NCI-H1417 treated with DMSO at 0.1 percent for 48 hours (cell line): ENCODE results near the gene PLPPR4.
"Not testable (repeated sequence)": the region's sequence is repeated elsewhere in the genome, so short reads cannot be mapped to it uniquely, and the experiment has no call there.

ENCODE experiments used
- DNase-seq: peaks from one replicate; lab custom pipeline; 2025; lab: John Stamatoyannopoulos, UW

Gene PLPPR4

DNA sequence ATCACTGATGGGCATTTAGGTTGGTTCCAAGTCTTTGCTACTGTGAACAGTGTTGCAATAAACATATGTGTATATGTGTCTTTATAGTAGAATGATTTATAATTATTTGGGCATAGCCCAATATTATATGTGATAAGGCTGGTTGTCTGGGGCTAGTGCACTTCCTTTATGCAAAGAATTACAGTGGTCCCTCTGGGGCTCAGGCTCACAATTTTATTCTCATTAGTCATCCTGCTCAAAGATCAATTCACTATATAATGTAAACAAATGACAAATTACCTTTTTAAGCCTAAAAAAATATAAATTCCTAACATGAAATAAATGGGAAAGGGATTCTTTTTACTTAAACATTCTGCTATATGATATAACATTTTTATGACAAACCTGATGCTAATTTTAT lies 5.0 kb downstream of the PLPPR4 start:
- DNase-seq: no peak

DNA sequence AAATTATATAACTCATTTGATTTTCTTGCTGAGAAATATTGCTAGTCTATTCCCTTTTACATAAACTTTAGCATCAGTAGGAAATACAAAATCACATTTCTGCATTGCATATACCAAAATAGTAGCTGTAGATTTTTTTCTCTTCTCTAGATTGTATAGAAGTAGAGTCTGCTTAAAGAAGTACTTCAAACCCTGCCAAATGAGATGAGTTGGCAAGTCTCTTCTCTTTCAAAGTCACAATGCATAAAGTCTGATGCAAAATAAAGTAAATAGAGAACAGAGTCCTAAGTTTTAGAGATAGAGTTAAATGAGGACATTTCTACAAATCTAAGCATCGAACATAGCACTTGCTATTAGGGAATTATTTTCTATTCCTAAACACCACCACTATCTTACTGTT lies 6.4 kb downstream of the PLPPR4 start:
- no peak for DNase-seq

DNA sequence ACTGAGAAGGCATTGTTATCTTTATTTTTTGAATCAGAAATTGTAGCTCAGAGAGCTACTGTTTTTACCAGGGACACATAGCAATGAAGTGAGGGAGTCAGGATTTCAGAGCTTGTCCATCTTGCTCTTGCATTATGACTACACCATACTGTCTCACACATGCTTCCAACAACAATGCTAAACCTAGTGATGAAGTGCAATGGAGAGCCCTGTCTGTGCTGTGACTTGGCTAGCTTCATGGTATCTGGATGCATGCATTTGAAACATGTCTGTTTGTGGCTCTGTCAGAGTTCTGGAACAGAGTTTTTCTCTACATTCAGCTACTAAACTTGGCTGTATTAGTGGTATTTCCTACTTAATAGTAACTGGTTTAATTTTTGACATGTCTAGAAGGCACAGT lies 7.0 kb downstream of the PLPPR4 start:
- DNase-seq: no peak

- no peak for DNase-seq
These were observed 12.8 kb downstream of the PLPPR4 start for GRCh38 chr1:99277066-99277465.

- DNase-seq: no peak
These were observed 15.2 kb downstream of the PLPPR4 start for GRCh38 chr1:99279525-99279924.

- DNase-seq: no peak
These were observed 16.8 kb downstream of the PLPPR4 start for GRCh38 chr1:99281105-99281504.

DNA sequence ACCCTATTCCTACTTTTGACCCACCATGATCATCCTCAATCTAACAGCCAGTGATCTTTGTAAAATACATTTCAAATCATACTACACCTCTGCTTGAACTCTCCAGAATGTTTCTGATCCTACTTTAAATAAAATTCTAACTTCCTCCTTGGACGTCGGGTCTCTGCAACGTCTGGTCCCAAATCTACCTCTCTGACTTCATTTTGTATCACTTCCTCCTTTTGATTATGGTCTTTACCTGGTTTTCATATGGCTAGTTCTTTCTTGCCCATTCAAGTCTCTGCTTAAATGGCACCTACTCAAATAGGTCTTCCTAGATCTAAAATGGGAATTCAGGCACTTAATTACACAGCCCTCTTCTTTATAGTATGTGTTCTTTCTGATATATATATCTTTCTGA lies 18.2 kb downstream of the PLPPR4 start:
- no peak for DNase-seq

DNA sequence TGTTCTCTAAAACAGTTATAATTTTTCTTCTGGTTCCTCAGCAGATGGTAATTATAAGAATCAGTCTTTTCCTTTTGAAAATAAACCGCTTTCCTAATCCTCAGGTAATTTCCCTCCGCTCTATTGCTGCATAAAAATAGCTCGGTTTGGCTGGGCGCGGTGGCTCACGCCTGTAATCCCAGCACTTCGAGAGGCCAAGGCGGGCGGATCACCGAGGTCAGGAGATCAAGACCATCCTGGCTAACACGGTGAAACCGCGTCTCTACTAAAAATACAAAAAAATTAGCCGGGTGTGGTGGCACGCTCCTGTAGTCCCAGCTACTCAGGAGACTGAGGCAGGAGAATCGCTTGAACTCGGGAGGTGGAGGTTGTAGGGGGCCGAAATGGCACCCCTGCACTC lies 19.2 kb downstream of the PLPPR4 start:
- not testable (repeated sequence) for DNase-seq

- DNase-seq: no peak
These were observed 28.6 kb downstream of the PLPPR4 start for GRCh38 chr1:99292886-99293285.

DNA sequence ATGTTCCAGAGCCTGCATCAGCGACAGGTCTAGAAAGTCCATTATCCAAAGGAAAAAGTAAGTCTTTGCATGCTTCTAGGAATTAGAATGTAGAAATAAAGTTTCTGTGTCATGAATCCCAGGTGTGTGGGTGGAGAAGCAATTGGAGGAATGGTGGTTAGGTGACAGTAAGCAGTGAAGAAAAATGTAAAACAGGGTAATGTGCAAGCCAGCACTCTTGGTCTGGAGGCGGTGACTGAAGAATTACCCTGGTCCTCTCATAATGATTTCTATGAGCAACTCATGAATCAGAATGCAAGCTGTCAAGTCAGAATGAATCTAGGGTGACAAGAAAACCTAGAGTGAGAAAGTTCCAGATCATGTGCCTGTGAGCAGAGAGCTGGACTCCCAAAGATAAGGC lies 33.6 kb downstream of the PLPPR4 start:
- no peak for DNase-seq

- no peak for DNase-seq
These were observed 40.5 kb downstream of the PLPPR4 start for GRCh38 chr1:99304725-99305282.

DNA sequence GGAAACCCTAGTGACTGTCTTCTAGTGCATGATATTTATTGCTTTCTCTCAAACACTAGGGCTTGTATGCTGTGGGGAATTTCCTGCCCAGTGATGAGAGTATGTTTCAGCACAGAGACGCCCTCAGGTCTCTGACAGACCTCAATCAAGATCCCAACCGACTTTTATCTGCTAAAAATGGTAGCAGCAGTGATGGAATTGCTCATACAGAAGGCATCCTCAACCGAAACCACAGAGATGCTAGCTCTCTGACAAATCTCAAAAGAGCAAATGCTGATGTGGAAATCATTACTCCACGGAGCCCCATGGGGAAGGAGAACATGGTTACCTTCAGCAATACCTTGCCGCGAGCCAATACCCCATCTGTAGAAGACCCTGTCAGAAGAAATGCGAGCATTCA lies 41.3 kb downstream of the PLPPR4 start:
- DNase-seq: no peak

- no peak for DNase-seq
These were observed 41.8 kb downstream of the PLPPR4 start for GRCh38 chr1:99306056-99306455.

- no peak for DNase-seq
These were observed 42.4 kb downstream of the PLPPR4 start for GRCh38 chr1:99306644-99307043.

GRCh38 chr1:99315305-99315704 lies 51.0 kb downstream of the PLPPR4 start:
- DNase-seq: no peak

DNA sequence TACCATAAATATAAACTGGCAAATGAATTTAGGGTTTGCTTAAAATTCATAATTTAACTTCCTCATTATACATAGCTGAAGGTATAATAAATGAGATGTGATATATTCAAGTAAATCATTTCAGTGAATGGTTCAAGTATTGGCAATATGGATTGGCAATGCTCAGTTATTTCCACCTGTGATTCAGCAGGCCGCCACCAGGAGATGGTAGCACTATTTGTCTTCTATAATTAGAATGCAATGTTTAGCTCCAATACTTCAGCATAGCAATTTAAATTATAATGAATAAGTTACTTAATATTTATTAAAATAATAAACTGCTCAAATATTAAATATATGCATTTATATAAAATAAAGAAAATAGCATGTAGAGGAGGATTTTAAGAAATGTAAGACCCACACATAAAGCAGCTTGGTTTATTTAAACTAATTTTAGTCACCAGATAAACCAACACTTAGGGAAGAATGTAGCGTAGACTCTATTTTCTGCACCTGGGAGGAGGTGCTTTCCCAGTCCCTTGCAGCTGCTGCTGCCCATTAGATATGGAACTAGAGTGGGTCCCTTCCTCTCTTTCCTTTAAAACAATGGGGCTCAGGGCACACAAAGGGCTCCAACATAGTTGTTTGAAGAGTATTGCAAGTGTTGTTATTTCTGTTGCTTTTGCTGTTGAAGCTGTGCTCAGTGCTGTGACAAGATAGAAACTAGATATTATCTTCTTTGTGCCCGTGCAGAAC lies 62.1 kb downstream of the PLPPR4 start:
- DNase-seq: no peak

DNA sequence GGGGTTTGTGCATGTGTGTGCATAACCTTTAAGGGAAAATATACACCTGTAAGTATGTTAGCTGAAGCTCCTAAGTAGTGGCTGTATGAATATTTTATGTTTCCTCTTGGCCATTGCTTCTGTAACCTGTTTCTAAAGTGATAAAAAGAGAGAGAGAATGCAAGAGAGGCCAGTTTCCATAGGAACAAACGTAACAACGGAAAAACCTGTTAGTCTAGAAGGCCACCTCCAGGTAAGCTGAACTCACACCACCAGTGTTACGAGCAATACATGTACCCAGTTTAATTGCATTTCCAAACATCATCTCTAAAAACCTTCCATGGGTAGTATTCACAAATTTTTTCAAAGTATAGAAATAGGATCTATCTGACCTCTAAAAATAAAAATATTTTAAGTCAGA lies 63.1 kb downstream of the PLPPR4 start:
- DNase-seq: peak; percentile 51

GRCh38 chr1:99328171-99328570 lies 63.9 kb downstream of the PLPPR4 start:
- no peak for DNase-seq

DNA sequence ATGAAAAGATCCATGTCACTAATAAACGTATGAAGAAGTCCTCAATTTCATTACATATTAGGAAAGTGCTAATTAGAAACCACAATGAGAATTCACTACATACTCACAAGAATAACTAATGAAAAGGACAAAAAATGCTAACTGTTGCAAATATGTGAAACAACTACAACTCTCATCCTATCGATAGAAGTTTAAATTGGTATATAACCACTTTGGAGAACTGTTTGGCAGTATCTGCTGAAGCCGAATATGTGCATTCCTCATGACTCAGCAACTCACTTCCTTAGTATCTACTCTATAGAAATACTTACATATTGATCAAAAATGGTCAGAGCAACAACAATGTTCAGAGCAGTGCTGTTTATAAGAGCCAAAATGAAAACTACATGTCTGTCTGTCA lies 66.8 kb downstream of the PLPPR4 start:
- DNase-seq: no peak

DNA sequence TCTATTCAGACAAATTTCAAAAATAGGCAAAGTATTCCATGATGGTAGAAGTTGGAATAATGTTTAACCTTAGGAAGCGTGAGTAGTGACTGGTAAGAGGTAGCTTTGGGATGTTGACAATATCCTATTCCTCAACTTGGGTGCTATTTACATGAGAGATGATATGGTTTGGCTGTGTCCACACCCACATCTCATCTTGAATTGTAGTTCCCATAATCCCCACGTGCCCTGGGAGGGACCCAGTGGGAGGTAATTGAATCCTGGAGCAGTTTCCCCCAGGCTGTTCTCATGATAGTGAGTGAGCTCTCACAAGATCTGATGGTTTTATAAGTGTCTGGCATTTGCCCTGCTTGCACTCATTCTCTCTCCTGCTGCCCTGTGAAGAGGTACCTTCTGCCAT lies 67.3 kb downstream of the PLPPR4 start:
- DNase-seq: no peak

- no peak for DNase-seq
These were observed 68.3 kb downstream of the PLPPR4 start for GRCh38 chr1:99332561-99332960.

GRCh38 chr1:99334991-99335390 lies 70.7 kb downstream of the PLPPR4 start:
- no peak for DNase-seq

DNA sequence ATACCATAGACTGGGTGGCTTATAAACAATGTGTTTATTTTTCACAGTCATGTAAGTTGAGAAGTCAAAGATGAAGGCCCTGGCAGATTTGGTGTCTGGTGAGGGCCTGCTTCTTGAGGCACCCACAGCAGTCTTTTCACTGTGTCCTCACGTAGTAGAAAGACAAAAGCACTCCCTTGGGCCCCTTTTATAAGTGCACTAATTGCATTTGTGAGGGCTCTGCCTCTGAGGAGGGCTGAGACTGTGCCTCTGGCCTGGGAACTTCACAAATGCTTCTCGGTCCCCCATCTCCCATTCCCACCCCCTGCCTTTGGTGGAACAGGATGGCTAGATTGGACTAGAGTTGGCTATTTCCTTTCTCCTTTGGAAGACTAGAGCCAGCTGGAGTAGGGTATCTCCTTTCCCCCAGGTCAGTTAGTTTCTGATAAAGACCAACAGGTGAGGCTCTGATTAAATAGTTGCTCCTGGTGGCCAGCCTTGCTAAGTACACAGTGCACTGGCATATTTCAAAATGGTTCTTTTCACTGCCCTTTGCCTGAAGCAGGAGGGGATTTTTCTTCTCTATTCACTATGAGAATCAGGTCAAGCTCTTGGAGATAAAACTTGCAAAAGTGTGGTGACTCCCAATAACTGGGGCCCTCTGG lies 82.9 kb downstream of the PLPPR4 start:
- DNase-seq: no peak
